Lung (tissue), 16 donors: ENCODE measurements around the gene KIAA0040. TPM values are rescaled to one million over a fixed set of nuclear protein-coding genes. Genes with fewer than 3 reads are reported as not detected.

Experiments
- ATAC-seq: fragments of 200-7000 bp; cut with Tn5 transposase; one replicate; pipeline ENCODE4 v1.9.1; 2020; ENCODE audit warnings: moderate number of reproducible peaks; ENCODE audit not compliant: insufficient read depth, low FRiP score
- DNase-seq, 3 donors: peaks; one replicate each; pipeline ENCODE4 v3.0.0-alpha.2; 2013 to 2017
- H3K27ac ChIP-seq, 2 donors: one replicate each; pipeline ENCODE4 v1.5.1; 2013; ENCODE audit warnings: mild to moderate bottlenecking in 2 of 2, moderate library complexity in 2 of 2, control low read depth in 1 of 2, inconsistent platforms in 1 of 2, low read depth in 1 of 2, low read length in 1 of 2
- H3K27me3 ChIP-seq, 3 donors: one replicate each; pipeline ENCODE4 v1.5.1; 2013; ENCODE audit warnings: low read length in 2 of 3; ENCODE audit not compliant: control insufficient read depth in 3 of 3, insufficient read depth in 3 of 3
- H3K36me3 ChIP-seq, 4 donors: one replicate each; pipeline ENCODE4 v1.5.1; 2013; ENCODE audit warnings: low read length in 4 of 4, mild to moderate bottlenecking in 1 of 4, moderate library complexity in 1 of 4; ENCODE audit not compliant: control insufficient read depth in 4 of 4, insufficient read depth in 4 of 4
- H3K4me1 ChIP-seq, 5 donors: one replicate each; pipeline ENCODE4 v1.5.1; 2013; ENCODE audit warnings: low read length in 5 of 5, mild to moderate bottlenecking in 2 of 5, moderate library complexity in 1 of 5; ENCODE audit not compliant: control insufficient read depth in 5 of 5, insufficient read depth in 5 of 5
- H3K4me3 ChIP-seq: one replicate; pipeline ENCODE4 v1.5.1; 2013; ENCODE audit warnings: mild to moderate bottlenecking, control low read depth, moderate library complexity
- H3K9ac ChIP-seq, 2 donors: one replicate each; pipeline ENCODE4 v1.5.1; 2013; ENCODE audit warnings: low read length in 2 of 2, control low read depth in 1 of 2; ENCODE audit not compliant: insufficient read depth in 1 of 2
- H3K9me3 ChIP-seq, 4 donors: one replicate each; pipeline ENCODE4 v1.5.1; 2013; ENCODE audit warnings: low read length in 3 of 4, mild to moderate bottlenecking in 1 of 4, moderate library complexity in 1 of 4; ENCODE audit not compliant: control insufficient read depth in 4 of 4, insufficient read depth in 3 of 4
- CTCF ChIP-seq: IDR thresholded peaks from 2 replicates; pipeline ENCODE4 v1.5.1; 2012; ENCODE audit warnings: mild to moderate bottlenecking; ENCODE audit errors: control extremely low read depth, extremely low read depth
- WGBS, 2 donors: extraction: QIAGEN DNeasy Blood & Tissue Kit; methylation state at CpG; one replicate each; pipeline ENCODE4 v1.1.7; 2013; 5-methylcytosine and 5-hydroxymethylcytosine counted together
- long read RNA-seq, 5 donors: transcript quantifications; one replicate each; lab custom pipeline, GENCODE V29; 2026
- polyA plus RNA-seq, 2 donors: library from polyadenylated mRNA; stranded (reverse); fragments of 200-250 nt; gene quantifications; one replicate each; pipeline ENCODE4 v1.2.1, GENCODE V29; 2013
- total RNA-seq, 2 donors: library from RNA; depleted of rRNA in 1 of 2; stranded (reverse); fragments of >200 nt in 1 of 2; gene quantifications; one replicate each; pipeline ENCODE4 v1.2.1, GENCODE V29; 2014 to 2021
- donor health status: control.
- donor health status: control.
- donor health status: Bipolar disorder and iron deficiency.
- donor health status: healthy.
- donor health status: DM: yes; HTN: yes; CAD: no.

Gene KIAA0040
- total RNA-seq = 10 to 100 TPM; 23.9 to 35.1 TPM
- polyA plus RNA-seq = 10 to 100 TPM; 13.4 to 37.9 TPM
- long read RNA-seq, donor 1, full-length matches to known transcripts = 8 of 8 reads
- long read RNA-seq, donor 1, partial matches to known transcripts = 0 of 8 reads
- long read RNA-seq, donor 1, other reads (novel, unspliced or antisense) = 0 of 8 reads
- long read RNA-seq, donor 2, full-length matches to known transcripts = 5 of 5 reads
- long read RNA-seq, donor 2, partial matches to known transcripts = 0 of 5 reads
- long read RNA-seq, donor 2, other reads (novel, unspliced or antisense) = 0 of 5 reads
- long read RNA-seq, donor 3, full-length matches to known transcripts = 5 of 5 reads
- long read RNA-seq, donor 3, partial matches to known transcripts = 0 of 5 reads
- long read RNA-seq, donor 3, other reads (novel, unspliced or antisense) = 0 of 5 reads
- long read RNA-seq, donor 4, full-length matches to known transcripts = 2 of 2 reads
- long read RNA-seq, donor 4, partial matches to known transcripts = 0 of 2 reads
- long read RNA-seq, donor 4, other reads (novel, unspliced or antisense) = 0 of 2 reads
- long read RNA-seq, donor 5, full-length matches to known transcripts = 8 of 8 reads
- long read RNA-seq, donor 5, partial matches to known transcripts = 0 of 8 reads
- long read RNA-seq, donor 5, other reads (novel, unspliced or antisense) = 0 of 8 reads

DNA sequence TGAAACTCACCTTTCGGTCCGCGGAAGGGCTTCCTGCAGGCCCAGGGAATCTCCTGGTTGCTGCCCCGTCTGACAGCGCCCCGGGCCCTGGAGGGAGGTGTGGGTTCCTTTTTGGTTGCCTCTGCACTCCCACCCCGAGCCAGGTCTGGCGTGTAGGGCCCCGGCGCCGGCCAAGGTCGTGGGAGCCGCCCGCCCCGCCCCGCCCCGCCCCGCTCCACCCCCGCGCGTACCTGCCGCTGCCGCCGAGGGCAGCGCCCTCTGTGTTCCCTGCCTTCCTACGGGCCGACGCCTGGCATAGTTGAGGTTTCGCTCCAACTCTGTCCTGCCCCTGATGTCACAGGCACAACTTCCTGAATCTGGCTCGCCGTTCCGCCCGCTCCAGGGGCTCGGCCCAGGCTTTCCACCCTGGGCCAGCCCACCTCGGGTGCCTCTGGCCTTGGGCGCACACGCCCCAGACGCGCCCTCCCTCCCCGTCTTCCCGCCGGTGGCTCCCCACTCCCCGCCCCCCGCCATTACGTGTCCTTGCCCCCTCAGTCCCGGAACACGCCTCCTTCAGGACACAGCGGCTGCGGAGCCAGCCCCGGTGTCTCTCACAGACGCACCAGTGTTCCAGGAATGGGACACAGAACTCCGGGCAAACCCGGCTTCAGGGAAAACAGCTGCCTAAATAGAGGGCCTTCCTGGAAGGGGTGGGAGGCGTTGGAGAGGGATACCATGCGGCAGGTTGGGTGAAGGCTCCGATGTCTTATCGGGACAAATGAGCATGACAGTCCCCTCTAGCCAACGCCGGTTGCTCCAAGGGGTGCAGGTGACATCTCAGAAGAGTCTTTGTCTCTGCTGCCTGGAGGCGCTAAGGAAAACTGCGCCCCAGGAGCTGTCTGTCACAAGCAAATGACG is at the start of gene KIAA0040:
KIAA0040 (minus strand) TSS at position 147 of the 897 bp plus-strand sequence. CDS start 31,763 bp downstream, outside the sequence.
- Histone ChIP-seq H3K9me3 (no peaks in the 10 kb centered on the region), H3K27me3 (no peaks in the 10 kb centered on the region), H3K36me3 (peaks cover 0 to 3% (median 0%) of the 10 kb centered on the region in 4 donors), H3K27ac (peak within 1 kb of the TSS; percentile 86 to 98), H3K9ac (peak within 1 kb of the TSS; percentile 78 to 80), H3K4me1 (peaks cover 0 to 18% (median 7%) of the 10 kb centered on the region in 5 donors), H3K4me3 (peak within 1 kb of the TSS; percentile 66)
- DNase-seq = peak; percentile 73 to 82 (median 79)
- ATAC-seq = peak; percentile 91
- WGBS, 2 donors = 5% methylated on average over 53 to 62 of the region's 62 CpGs
- TF ChIP-seq CTCF = no peak

DNA sequence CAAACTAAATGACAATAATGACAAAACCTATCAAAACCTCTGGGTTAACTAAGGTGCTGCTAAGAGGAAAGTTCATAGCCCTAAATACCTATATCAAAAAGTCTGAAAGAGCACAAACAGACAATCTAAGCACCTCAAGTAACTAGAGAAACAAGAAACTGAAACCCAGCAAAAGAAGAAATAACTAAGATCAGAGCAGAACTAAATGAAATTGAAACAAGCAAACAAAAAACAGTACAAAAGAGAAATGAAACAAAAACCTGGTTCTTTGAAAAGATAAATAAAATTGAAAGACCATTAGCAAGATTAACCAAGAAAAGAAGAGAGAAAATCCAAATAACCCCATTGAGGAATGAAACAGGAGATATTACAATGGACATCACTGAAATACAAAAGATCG is 44.8 kb upstream of the KIAA0040 start:
- no peaks in the 10 kb centered on the region for H3K9me3 ChIP-seq
- no peaks in the 10 kb centered on the region for H3K27me3 ChIP-seq
- no peaks in the 10 kb centered on the region for H3K36me3 ChIP-seq
- no peaks in the 10 kb centered on the region for H3K4me1 ChIP-seq
- H3K27ac ChIP-seq = no peak overlapping the region
- no peak for ATAC-seq
- WGBS, 2 donors = 92 to 97% methylated on average over 1 of the region's 1 CpG
- no peak overlapping the region for H3K9ac ChIP-seq
- no peak for TF ChIP-seq CTCF
- H3K4me3 ChIP-seq = no peak overlapping the region
- no peak for DNase-seq

DNA sequence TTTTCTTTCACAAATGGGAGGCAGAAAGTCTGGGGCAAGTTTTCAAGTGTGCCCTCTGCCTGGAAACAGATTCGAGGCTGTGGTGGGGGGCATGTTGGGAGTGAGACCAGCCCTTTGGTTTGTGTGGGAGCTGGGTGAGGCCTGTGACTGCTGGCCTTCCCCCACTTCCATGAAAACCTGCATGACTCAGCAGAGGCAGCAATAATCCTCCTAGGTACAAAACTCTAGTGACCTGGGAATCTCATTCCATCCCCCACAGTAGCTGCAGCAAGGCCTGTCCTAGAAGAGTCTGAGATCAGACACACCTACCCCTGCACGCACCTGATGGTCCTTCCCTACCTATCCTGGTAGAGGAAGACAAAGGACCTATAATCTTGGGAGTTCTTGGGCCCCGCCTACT is 42.1 kb upstream of the KIAA0040 start:
- Histone ChIP-seq H3K9me3 (no peaks in the 10 kb centered on the region), H3K27ac (no peak overlapping the region), H3K4me1 (no peaks in the 10 kb centered on the region), H3K9ac (no peak overlapping the region), H3K27me3 (no peaks in the 10 kb centered on the region), H3K36me3 (no peaks in the 10 kb centered on the region), H3K4me3 (no peak overlapping the region)
- no peak for DNase-seq
- WGBS, 2 donors = 81 to 88% methylated on average over 3 of the region's 3 CpGs
- TF ChIP-seq CTCF = no peak
- no peak for ATAC-seq
